ENCODE results near the gene OR10AD1. TPM values are rescaled to one million over a fixed set of nuclear protein-coding genes. Genes with fewer than 3 reads are reported as not detected.
A peak's percentile ranks its signal among the peaks of the same experiment; 100 is the strongest.

The OR10AD1 gene
- total and polyA plus RNA-seq, 2 experiments from 2014 or later = not detected

DNA sequence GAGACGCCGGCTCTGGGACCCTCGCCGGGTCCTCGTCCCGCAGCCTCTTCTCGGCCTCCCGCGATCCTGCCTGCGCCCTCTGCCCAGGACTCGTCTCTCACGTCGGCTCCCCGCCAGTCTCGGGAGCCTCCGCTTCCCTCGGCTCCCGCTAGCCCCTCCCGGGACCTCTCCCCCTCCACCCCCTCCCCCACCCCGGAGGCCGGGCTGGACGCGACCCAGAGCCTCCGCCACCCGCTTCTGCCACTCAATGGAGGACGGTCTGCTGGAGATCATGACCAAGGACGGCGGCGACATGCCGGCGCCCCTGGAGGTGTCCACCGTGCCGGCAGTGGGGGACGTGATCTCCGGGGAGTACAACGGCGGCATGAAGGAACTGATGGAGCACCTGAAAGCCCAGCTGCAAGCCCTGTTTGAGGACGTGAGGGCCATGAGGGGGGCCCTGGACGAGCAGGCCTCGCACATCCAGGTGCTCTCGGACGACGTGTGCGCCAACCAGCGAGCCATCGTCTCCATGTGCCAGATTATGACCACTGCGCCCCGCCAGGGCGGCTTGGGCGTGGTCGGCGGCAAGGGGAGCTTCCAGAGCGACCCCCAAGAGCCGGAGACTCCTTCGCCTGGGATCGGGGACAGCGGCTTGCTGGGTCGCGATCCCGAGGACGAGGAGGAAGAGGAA is 19.1 kb downstream of the OR10AD1 start:
- in situ Hi-C loops (cut with MboI) = no loop called here
- no peak for TF ChIP-seq EZH2 (IDR thresholded peaks at IDR 0.05; ENCODE audit: insufficient read depth, poor library complexity, severe bottlenecking)
- TF ChIP-seq EZH2phosphoT487 (IDR thresholded peaks at IDR 0.05; ENCODE audit: insufficient read depth, low read depth) = no peak
- 2 to 4% methylated on average over 45 to 54 of the region's 61 CpGs for WGBS, 2 experiments (ENCODE audit: low coverage in 1 of 2, low lambda C conversion rate in 2 of 2, missing lambda C conversion rate in 2 of 2)
- H3K4me3 ChIP-seq = peak overlapping the region; percentile 85
- peak overlapping the region; percentile 64 for H3K9ac ChIP-seq
- no peak for DNase-seq
- peaks cover 15% of the 10 kb centered on the region; the same call in 1 of the 2 replicates for H3K27me3 ChIP-seq (replicated peaks; ENCODE audit: insufficient read depth)
- H3K4me2 ChIP-seq (ENCODE audit: unreplicated experiment) = peak overlapping the region; percentile 77
- 0 out of 2 replicates have a peak, but pooled peaks cover 8% of the 10 kb centered on the region for H3F3A ChIP-seq (ENCODE audit: insufficient read depth)
- H3K9me2 ChIP-seq (ENCODE audit: insufficient read depth) = no peaks in the 10 kb centered on the region
- H3K4me1 ChIP-seq (ENCODE audit: insufficient read depth) = peaks cover 22% of the 10 kb centered on the region
- H3K9me3 ChIP-seq (ENCODE audit: low read depth) = no peaks in the 10 kb centered on the region
- no peaks in the 10 kb centered on the region for H3K36me3 ChIP-seq (ENCODE audit: low read depth)
- H3K79me2 ChIP-seq (ENCODE audit: insufficient read depth) = no peaks in the 10 kb centered on the region
- no peak overlapping the region for H3K27ac ChIP-seq
- H2AFZ ChIP-seq = peak overlapping the region; percentile 88
- H4K20me1 ChIP-seq (ENCODE audit: insufficient read depth) = no peaks in the 10 kb centered on the region

DNA sequence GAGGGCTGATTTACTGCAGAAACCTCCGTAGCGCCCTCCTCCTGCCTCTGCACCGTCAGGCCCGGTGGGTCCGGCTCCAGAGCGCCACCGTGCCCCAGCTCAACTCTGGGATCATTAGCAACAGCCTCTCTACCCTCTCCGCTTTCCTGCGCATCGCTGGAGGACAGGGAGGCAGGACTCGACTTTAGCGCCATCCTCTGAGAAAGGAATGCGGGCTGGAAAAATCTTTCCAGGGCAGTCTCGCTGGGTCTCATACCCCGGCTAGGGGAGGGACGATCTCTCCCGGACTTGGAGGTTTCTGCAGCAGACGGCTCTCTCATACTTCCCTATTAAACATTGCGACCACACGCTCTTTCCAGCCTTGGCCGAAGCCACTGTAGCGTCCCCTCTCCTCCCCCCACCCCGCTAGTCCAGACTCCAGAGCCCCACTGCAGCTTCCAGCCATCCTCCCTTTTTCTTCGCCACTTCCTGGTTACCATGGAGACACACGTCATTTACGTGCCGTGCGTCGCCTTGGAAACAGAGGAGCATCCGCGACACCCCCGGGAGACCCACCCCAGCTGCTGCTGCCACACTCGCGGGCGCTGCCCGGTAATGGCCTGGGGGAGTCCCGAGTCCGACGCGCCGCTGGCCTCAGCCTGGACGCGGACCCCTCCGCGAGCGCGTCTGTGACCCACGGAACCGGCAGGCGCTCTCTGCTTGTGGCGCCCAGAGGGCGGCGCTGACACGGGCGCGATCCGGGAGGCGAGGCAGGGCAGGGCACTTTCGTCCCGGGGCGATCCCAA is 19.8 kb downstream of the OR10AD1 start, which contains the start of gene CCDC184:
CCDC184 (plus strand) TSS at position 554 of the 785 bp plus-strand sequence. CDS start 479 bp downstream, outside the sequence.
- TF ChIP-seq EZH2 (IDR thresholded peaks at IDR 0.05; ENCODE audit: insufficient read depth, poor library complexity, severe bottlenecking) (no peak), EZH2phosphoT487 (IDR thresholded peaks at IDR 0.05; ENCODE audit: insufficient read depth, low read depth) (no peak)
- no peaks in the 10 kb centered on the region for H3K36me3 ChIP-seq (ENCODE audit: low read depth)
- peaks cover 15% of the 10 kb centered on the region for H3K4me1 ChIP-seq (ENCODE audit: insufficient read depth)
- H3K4me2 ChIP-seq (ENCODE audit: unreplicated experiment) = peak within 1 kb of the TSS; percentile 77
- no peaks in the 10 kb centered on the region for H3K79me2 ChIP-seq (ENCODE audit: insufficient read depth)
- H3K9me3 ChIP-seq (ENCODE audit: low read depth) = no peaks in the 10 kb centered on the region
- peak; percentile 93 for DNase-seq
- H4K20me1 ChIP-seq (ENCODE audit: insufficient read depth) = no peaks in the 10 kb centered on the region
- H3K9ac ChIP-seq = peak within 1 kb of the TSS; percentile 64
- 0 out of 2 replicates have a peak, but pooled peaks cover 8% of the 10 kb centered on the region for H3F3A ChIP-seq (ENCODE audit: insufficient read depth)
- in situ Hi-C loops (cut with MboI) = no loop called here
- 1% methylated on average over 48 to 59 of the region's 61 CpGs for WGBS, 2 experiments (ENCODE audit: low coverage in 1 of 2, low lambda C conversion rate in 2 of 2, missing lambda C conversion rate in 2 of 2)
- peak within 1 kb of the TSS; percentile 88 for H2AFZ ChIP-seq
- no peaks in the 10 kb centered on the region for H3K9me2 ChIP-seq (ENCODE audit: insufficient read depth)
- peaks cover 17% of the 10 kb centered on the region for H3K27me3 ChIP-seq (replicated peaks; ENCODE audit: insufficient read depth)
- H3K4me3 ChIP-seq = peak within 1 kb of the TSS; percentile 85
- H3K27ac ChIP-seq = peak within 1 kb of the TSS; percentile 25

DNA sequence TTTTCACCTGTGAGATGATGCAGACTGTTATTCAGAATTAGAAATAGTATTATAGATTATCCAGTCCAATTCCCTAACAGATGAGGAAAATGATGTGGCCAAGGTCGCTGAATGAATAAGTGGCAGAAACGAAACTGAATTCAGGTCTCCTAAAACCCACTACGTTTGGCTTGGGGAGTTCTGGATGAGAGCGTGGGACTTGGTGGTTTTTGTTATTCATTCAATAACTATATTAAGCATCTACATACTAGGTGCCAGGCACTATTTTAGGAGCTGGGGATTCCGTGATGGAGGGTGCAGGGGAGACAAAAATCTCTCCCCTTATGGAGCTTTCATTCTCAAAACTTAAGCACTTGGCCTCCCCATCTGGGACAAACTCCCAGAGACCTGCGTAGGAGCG is 20.5 kb downstream of the OR10AD1 start:
- H2AFZ ChIP-seq = peak overlapping the region; percentile 88
- peaks cover 24% of the 10 kb centered on the region for H3K27me3 ChIP-seq (replicated peaks; ENCODE audit: insufficient read depth)
- in situ Hi-C loops (cut with MboI) = no loop called here
- H3K4me1 ChIP-seq (ENCODE audit: insufficient read depth) = peaks cover 13% of the 10 kb centered on the region; the same call in 1 of the 2 replicates
- H3K4me3 ChIP-seq = peak overlapping the region; percentile 85
- H3K79me2 ChIP-seq (ENCODE audit: insufficient read depth) = no peaks in the 10 kb centered on the region
- H3K9ac ChIP-seq = peak overlapping the region; percentile 64
- no peaks in the 10 kb centered on the region for H3K36me3 ChIP-seq (ENCODE audit: low read depth)
- 0 out of 2 replicates have a peak, but pooled peaks cover 8% of the 10 kb centered on the region for H3F3A ChIP-seq (ENCODE audit: insufficient read depth)
- WGBS, 2 experiments (ENCODE audit: low coverage in 1 of 2, low lambda C conversion rate in 2 of 2, missing lambda C conversion rate in 2 of 2) = 9% methylated on average over 7 of the region's 7 CpGs
- H4K20me1 ChIP-seq (ENCODE audit: insufficient read depth) = no peaks in the 10 kb centered on the region
- peak overlapping the region; percentile 77 for H3K4me2 ChIP-seq (ENCODE audit: unreplicated experiment)
- no peaks in the 10 kb centered on the region for H3K9me2 ChIP-seq (ENCODE audit: insufficient read depth)
- H3K27ac ChIP-seq = peak overlapping the region; percentile 25
- peak; percentile 32 for DNase-seq
- no peak for TF ChIP-seq EZH2phosphoT487 (IDR thresholded peaks at IDR 0.05; ENCODE audit: insufficient read depth, low read depth)
- TF ChIP-seq EZH2 (IDR thresholded peaks at IDR 0.05; ENCODE audit: insufficient read depth, poor library complexity, severe bottlenecking) = no peak
- H3K9me3 ChIP-seq (ENCODE audit: low read depth) = no peaks in the 10 kb centered on the region

DNA sequence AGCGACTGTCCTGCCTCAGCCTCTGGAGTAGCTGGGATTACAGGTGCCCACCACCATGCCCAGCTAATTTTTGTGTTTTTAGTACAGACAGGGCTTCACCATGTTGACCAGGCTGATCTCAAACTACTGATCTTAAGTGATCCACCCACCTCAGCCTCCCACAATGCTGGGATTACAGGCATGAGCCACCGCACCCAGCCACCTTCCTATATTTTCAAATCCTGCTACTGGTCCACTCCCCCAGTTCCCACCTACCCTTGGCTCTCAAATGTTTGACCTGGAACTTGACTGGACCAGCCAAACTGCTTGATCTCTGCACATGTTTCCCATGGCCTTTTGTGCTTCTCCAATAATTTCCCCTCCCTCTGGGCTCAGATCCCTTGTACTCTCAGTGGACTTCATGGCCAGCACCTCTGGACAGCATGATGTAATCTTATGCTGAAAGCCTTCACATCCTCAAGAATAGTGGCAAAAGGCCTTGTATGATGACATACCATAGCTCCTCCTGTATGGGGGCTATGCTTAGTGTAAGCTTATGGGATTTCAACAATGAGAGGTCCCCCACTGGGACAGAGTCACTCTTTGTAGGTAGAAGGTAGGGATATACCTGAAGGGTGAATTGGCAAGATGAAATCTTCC is 22.1 kb downstream of the OR10AD1 start:
- no peak for DNase-seq
- Histone ChIP-seq H3K9me3 (ENCODE audit: low read depth) (no peaks in the 10 kb centered on the region), H3K9ac (no peak overlapping the region), H3K4me3 (no peak overlapping the region), H3K4me2 (ENCODE audit: unreplicated experiment) (no peak overlapping the region), H3K4me1 (ENCODE audit: insufficient read depth) (peaks cover 18% of the 10 kb centered on the region), H4K20me1 (ENCODE audit: insufficient read depth) (no peaks in the 10 kb centered on the region), H2AFZ (no peak overlapping the region), H3K9me2 (ENCODE audit: insufficient read depth) (no peaks in the 10 kb centered on the region), H3K27me3 (replicated peaks; ENCODE audit: insufficient read depth) (peaks cover 28% of the 10 kb centered on the region), H3K27ac (no peak overlapping the region), H3K79me2 (ENCODE audit: insufficient read depth) (no peaks in the 10 kb centered on the region), H3K36me3 (ENCODE audit: low read depth) (no peaks in the 10 kb centered on the region), H3F3A (ENCODE audit: insufficient read depth) (peaks cover 14% of the 10 kb centered on the region; the same call in 1 of the 2 replicates)
- 87 to 93% methylated on average over 2 of the region's 2 CpGs for WGBS, 2 experiments (ENCODE audit: low coverage in 1 of 2, low lambda C conversion rate in 2 of 2, missing lambda C conversion rate in 2 of 2)
- in situ Hi-C loops (cut with MboI) = no loop called here
- TF ChIP-seq EZH2phosphoT487 (IDR thresholded peaks at IDR 0.05; ENCODE audit: insufficient read depth, low read depth) = no peak
- no peak for TF ChIP-seq EZH2 (IDR thresholded peaks at IDR 0.05; ENCODE audit: insufficient read depth, poor library complexity, severe bottlenecking)

Measured in GM23248 (cell line).